GM19468 (cell line): ENCODE results near the gene LYZ.

ENCODE experiments used
- ATAC-seq: cut with Tn5 transposase; IDR thresholded peaks from one replicate; pipeline ENCODE4 v1.9.1; 2021; ENCODE audit warnings: mild to moderate bottlenecking, moderate library complexity, moderate number of reproducible peaks; ENCODE audit not compliant: unreplicated experiment; ENCODE audit errors: extremely low read depth

Gene LYZ

DNA sequence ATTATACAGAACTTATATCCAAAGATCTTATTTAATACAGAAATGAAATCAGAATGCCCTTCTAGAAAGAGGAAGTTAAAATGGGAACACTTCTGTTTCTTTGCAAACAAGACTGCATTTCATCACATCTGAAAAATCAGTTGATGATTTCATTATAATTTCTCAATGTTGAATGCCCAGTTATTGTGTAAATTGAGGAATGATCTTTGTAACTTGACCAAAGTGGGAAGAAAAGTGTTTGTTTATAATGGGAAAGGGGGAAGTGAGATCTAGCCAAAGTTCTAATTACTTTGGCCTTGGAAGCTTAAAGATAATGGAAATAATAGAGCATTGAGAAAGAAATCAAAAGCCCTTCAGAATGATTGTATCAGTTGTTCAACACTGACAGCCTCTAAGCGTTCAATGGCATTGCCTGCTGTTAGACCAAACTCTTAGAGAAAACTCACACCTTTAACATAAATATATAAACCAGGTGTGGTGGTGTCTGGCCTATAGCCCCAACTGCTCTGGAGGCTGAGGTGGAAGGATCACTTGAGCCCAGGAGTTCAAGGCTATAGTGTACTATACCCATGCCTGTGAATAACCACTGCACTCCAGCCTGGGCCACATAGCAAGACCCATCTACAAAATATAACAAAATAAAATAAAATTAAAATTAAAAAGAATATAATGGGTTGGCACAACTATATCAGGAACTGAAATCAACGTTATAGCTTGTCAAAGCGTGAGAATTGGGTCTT lies 9.9 kb upstream of the LYZ start:
- no peak for ATAC-seq

DNA sequence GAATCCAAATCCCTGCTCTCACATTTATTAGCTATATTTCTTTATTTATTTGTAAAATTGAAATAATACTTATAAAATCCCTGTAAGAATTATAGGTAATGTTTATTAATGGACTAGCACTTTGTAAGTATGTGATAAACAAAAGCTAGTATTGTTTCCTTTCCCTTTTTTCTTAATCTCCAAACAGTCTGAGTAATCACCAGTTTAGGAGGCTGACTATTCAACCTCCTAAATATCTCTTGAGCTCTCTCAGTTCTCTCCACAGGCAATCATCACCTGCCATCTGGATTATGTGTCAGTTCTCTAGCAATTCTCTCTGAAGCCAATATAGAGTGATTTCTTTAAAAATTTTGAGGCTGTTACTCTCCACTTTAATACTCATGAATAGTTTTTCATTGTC lies 9.2 kb upstream of the LYZ start:
- no peak for ATAC-seq

DNA sequence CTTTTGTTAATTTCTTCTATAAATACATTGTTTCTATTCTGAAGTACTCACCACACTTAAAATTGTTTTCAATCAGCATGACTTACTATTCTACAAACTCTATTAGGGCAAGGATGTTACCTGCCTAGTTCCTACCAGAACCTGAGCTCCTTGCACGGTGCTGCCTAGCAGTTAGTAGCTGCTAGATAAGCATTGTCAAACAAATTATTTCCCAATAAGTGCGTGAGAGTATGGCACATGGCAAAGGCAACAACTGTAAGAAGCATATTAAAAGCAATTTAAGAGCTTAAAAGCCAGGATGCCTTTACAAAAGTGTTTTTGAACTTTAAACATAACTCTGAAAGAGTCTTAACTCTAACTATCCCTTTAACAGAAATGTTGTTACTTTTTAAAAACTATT lies 8.2 kb upstream of the LYZ start:
- ATAC-seq, result no peak

DNA sequence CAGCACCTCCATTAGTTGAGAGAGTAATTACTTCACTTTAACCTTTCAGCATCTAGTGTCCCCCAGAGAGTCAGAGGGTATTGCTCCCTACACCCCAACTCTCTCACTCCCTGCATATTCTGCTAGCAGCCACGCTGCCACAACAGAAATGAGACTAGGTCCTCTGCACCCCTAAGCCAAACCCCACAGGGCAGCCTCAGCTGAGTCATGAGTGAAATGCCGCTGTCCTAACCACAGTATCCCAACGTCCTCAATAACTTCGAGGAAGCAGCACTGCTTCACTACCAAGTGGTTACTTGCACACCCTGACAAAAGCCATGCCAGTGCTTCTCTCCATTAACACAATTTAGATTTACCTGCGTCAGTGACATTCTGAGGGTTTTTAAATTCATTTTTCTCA lies 6.9 kb upstream of the LYZ start:
- no peak for ATAC-seq

DNA sequence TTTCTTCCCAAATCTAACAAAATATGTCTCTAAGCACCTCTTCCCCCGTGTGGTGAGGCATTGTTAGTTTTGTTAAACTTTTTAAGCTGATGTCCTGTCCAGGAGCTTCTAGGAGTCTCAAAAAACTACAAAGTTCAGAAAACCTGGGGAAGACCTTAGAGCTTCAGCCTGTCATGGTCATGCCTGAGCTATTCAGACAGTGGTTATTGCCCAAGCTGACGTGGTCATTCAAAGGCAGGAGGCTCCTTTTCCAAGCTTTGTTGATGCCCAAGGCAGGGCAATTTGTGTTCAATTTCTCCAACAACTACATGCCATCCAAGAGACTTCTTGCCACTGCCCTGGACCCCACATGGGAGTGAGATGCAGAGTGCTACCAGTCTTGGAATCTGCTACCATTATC lies 5.8 kb upstream of the LYZ start:
- no peak for ATAC-seq

DNA sequence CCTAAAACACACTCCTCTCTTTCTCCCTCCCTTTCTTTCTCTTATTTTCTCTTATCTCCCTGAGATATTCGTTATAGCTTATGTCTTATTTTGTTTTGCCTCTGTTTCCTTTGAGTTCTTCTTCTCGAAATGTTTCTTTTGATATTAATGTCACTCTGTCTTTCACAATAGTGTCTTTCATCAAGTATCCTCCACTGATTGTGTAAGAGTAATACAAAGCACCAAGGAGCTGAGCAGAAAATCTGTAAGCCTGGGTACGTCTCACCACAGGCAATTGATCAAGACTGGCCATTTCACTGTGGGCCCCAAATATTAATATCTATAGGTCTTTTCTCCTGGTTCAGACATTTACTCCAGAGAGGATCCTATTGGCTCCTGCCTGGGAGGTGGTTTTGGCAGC lies 4.8 kb upstream of the LYZ start:
- no peak for ATAC-seq

DNA sequence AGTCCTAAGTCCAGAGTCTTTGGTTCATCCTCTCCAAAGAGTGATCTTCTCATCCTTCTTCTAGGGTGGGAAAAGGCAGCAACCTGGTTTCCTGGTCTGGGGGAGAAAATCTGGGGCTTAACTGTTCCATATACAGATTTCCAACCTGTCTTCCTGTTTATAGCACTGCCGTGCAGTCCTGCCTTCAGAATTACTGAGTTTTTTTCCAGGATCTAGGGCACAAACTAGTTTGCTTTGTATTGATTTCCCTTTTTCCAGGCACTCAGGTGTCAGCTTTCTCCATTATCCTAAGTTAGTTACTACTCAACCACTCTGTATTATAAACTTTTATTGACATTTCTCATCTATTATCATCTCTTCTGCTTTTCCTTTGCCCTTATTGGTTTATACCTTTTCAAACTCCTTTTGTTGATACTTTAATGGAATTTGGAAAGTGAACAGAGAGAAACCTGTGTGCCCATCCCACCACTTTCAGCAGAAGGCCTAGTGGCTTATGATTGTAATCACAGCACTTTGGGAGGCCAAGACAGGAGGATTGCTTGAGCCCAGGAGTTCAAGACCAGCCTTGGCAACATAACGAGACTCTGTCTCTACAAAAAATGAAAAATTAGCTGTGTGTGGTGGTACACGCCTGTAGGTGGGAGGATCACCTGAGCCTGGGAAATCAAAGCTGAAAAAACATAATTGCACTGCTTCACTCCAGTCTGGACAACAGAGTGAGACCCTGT lies 4.1 kb upstream of the LYZ start:
- no peak for ATAC-seq

DNA sequence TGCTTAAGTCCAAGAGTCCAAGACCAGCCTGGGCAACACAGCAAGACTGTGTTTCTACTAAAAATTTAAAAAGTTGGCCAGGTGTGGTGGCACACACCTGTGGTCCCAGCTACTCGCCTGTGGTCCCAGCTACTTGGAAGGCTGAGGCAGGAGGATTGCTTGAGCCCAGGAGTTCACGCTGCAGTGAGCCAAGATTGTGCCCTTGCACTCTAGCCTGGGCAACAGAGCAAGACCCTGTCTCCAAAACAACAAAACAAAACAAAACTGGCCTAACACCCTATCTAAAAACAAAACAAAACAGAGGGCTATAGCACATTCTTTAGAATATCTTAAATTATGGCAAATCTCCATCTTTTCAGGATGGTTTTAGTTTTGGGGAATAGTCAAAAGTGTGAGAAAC lies 3.1 kb upstream of the LYZ start:
- ATAC-seq, result no peak

DNA sequence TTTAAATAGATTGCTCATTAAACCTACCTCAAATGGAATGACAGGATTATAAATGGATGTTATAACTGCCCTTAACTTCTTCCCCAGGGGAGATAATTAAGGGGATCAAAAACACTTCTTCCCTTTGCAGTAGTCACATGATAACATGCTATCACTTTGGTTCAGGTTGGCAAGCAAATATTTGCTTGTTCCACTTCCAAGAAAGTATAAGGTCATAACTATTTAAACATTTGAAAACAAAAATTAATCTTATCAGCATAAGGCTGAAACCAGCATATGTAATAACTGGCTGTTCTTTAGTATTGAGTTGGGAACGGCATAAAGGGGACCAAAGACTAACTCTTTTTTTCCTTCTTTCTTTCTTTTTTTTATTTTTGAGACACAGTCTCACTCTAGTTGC lies 2.4 kb upstream of the LYZ start:
- no peak for ATAC-seq

DNA sequence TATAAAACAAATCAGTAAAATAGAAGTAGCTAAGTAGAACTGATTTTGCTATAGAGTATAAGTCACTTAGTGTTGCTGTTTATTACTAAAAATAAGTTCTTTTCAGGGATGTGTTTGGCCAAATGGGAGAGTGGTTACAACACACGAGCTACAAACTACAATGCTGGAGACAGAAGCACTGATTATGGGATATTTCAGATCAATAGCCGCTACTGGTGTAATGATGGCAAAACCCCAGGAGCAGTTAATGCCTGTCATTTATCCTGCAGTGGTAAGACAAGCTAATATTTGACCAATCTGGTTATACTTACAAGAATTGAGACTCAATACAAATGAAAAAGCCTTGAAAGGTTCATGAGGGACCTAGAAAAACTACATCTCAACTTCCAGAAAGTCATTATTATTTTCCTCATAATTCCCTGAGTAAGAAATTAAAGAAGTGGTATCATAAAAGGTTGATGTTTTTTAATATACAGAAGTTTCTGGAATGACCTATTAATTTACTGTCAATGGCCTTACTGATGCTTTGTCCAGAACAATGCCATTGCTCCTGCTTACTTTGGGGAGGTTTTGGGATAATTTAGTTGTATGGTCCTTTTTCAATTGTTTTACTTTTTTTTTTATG lies 1.9 kb downstream of the LYZ start:
- ATAC-seq, result no peak

DNA sequence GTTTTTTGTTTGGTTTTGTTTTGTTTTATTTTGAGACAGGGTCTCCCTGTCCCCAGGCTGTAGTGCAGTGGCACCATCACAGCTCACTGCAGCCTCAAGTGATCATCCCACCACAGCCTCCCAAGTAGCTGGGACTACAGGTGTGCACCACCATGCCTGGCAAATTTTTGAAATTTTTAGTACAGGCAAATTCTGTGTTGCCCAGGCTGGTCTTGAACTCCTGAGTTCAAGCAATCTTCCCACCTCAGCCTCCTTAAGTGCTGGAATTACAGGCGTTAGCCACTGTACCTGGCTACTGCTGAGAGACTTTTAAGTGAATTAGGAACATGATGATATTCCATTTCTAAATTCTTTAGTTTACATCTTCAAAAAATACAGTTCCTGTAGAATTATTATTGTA lies 2.6 kb downstream of the LYZ start:
- ATAC-seq, result no peak

DNA sequence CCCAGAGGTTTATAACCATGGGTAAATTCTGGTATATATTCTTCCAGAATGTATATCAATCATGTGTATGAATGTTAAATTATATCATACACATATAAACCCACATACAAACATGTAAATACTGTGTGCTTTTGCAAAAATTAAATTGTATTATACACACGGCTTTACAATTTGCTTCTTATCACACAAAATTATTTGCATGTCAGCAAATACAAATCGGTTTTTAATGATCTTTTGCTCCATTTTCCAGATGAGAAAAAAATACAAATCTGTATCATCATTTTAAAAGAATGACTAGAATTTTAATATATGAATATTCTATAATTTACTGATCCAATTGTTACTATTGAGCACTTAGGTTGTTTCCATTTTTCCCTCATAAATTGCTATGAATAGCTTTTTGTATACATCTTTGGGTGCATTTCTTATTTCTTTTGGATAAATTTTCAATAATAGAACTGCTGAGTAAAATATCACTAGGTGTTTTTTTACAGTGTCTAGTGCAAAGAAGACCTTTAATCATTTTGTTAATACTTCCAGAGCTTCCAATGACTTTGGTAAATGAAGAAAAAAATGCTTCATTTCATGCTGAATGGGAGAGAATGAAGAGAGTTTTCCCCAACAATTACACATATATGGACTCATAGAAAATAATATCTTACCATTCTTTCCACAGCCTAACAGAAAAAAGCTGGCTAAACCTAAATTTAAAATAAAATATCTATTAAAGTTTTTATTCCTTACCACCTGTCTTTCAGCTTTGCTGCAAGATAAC lies 3.5 kb downstream of the LYZ start:
- no peak for ATAC-seq

DNA sequence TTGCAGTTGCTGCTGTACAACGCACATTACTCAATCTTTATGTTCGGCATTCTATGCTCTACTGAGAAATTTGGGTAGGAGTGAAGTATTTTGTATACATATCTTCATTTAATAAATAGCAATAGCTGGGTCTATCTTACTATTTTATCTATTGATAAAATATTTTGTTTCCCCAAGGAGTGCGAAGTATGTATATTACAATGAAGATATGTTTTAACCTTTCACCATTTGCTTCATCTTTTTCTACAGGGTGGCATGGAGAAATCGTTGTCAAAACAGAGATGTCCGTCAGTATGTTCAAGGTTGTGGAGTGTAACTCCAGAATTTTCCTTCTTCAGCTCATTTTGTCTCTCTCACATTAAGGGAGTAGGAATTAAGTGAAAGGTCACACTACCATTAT lies 4.7 kb downstream of the LYZ start:
- no peak for ATAC-seq

DNA sequence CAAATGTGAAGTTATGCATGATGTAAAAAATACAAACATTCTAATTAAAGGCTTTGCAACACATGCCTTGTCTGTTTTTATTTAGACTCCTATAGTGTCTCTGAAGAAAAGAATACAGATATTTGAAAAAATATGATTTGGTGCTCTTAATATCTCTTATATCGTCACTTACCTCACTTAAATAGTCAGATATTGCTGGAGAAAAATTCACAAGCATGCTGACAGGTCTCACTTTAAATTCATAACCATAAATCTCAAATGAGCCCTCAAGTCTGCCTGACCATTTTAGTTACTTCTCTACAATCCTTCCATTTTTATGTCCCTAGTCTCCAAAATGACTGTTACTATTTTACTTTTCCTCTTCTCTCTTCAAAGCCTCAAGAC lies 6.0 kb downstream of the LYZ start:
- ATAC-seq, result no peak

DNA sequence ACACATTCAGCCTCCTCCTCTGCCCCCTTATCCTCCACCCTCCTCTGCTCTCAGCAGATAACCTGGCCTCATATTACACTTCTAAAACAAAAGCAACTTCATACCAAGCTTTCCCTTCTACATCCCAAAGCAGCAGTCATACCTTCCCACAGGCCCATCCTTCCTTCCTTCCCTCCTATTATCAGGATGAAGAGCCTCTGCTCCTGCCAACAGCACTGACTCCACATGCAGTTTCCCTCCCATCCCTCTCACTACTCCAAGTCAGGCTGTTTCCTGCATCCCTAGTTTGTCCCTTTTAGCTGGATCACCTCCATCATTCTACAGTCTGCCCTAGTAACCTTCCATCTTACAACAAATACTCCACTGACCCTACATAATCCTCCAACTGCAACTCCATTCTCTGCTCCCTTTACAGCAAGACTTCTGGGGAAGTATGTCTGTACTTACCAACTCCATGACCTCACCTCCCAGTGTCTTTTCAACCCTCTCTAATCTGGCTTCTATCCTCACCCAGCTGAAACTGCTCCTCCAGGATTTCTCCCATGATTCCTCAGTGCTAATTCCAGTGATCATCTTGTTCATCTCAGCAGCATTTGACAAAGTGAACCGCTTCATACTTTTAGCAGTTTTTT lies 6.5 kb downstream of the LYZ start:
- no peak for ATAC-seq

DNA sequence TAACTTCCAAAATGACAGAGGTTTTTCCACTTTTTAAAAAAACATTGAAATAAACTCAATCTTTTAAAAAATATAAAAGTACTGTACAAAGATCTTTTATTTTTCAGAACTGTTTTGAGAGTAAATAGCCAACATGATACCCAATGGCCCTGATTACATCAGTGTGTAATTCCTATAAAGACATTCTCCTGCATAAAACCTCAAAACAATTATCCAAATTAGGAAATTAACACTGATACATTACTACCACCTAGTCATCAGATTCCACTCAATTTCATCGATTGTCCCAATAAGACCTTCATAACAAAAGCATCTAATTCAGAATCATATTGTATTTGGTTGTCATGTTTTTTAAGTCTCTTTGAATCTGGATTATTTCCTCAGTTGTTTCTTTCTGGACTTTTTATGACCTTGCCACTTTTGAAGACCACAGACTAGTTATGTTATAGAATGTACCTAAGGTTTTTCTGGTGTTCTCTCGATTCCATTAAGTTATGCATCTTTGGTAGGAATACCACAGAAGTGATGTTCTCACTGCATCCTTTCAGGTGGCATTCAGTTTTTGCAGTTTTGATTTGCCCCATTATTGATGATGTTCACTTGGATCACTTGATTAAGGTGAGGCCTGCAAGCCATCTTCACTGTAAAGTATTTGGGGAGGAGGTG lies 7.3 kb downstream of the LYZ start:
- no peak for ATAC-seq

DNA sequence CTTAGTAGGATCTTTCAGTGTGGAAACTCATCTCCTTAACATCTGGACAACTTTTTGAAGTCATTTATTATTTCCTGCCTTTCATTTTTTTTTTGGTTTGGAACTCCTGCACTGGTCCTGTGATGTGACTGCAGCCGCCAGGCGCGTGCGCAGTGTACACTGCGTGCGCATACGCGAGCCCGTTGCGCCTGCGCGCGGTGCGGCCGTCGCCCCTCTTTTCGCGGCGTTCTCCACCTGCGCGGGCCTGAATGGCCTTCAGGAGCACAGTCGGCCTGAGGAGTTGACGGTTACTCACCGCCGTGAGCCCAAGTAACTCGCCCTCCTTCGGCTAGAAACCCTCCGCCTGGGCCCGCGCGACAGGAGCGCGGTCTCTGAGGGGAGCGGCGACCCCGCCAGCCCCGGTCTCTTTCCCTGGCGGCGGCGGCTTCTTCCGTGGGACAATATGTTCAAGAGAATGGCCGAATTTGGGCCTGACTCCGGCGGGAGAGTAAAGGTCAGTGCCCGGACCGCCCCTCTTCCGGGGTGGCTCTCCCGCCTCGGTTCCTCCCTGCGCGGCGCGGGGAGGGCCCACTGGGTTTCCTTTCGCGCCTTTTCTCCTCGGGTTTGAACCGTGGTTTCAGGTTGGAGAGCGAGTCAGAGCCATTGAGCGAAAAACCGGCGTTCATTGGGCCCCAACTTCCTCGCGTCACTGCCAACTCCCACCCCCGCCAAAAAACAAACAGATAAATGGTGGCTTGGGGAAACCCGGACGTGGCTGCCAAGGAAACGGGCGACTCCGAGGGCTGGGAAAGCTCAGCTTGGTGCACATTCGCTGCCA lies 11.6 kb downstream of the LYZ start, which contains the start of gene YEATS4:
YEATS4 (plus strand) TSS at position 213 of the 817 bp plus-strand sequence; CDS start at position 443, 230 bp downstream.
- ATAC-seq, result peak; percentile 65

DNA sequence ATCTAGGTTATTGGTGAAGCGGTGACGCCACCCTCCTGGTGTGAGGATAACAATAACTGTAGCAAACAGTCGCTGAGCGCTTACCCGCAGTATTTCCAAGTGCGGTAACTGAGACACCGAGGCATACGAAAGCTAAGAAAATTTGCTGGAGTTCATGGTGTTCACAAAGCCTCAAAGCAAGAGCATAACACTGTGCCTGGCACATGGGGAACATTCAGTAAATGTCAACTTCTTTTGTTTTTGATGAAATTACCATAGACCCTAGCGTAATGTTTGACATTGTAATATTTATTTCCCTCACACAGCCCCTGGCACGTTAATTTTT lies 12.1 kb downstream of the LYZ start:
- no peak for ATAC-seq

DNA sequence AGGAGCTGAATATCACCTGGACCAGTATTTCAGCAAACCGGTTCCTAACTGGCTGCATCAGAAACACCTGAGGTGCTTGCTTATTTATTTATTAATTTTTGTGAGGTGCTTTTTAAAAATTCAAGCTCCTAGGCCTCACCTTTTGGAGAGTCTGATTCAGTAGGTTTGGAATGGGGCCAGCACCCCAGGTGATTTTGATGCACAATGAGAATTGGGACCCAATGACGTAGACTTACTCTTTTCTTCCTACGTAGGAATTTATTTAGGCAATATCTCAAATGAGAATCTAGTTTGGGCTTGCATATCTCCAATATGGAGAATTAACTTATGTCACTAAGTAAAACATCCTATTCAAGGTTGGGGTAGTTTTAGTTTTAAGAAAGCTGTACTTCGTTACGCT lies 18.6 kb downstream of the LYZ start:
- ATAC-seq, result no peak
